Spleen (tissue), 7 donors: Measurements from ENCODE around the gene PAQR7.

Experiments used
- CTCF ChIP-seq, 11 experiments: fragments of 200-600 bp in 7 of 11; fragments of 450-650 bp in 4 of 11; sonication (generic) in 4 of 11; IDR thresholded peaks in 8 of 11; conservative IDR thresholded peaks in 3 of 11; 1 replicate in 7 of 11; 2 replicates in 4 of 11; pipeline versions ENCODE4 v1.4.0 to v1.8.0; 2016 to 2021; ENCODE audit warnings: antibody characterized with exemption in 11 of 11, inconsistent platforms in 4 of 11, mild to moderate bottlenecking in 1 of 11
- POLR2A ChIP-seq, 3 donors: fragments of 450-650 bp; IDR thresholded peaks; one replicate each; pipeline ENCODE4 v1.5.1; 2017; ENCODE audit warnings: antibody characterized with exemption in 3 of 3, mild to moderate bottlenecking in 1 of 3
- POLR2AphosphoS5 ChIP-seq, 3 donors: sonication (generic); formaldehyde crosslinking; IDR thresholded peaks; one replicate each; pipeline ENCODE4 v1.5.1; 2017; ENCODE audit warnings: antibody characterized with exemption in 3 of 3
- donor health status: DM: no; HTN: no; CAD: no; lungs with moderate emphysema.
- donor health status: DM: no; HTN: no; CAD: no.
- donor health status: DM: no; HTN: no; CAD: no.

GRCh38 chr1:25817840-25818501 is 57.5 kb downstream of the PAQR7 start:
- TF ChIP-seq CTCF (IDR thresholded peaks at IDR 0.05 in 8 of 11, conservative IDR thresholded peaks at IDR 0.05 in 3 of 11) (no peak), POLR2A (IDR thresholded peaks at IDR 0.05) (no peak), POLR2AphosphoS5 (IDR thresholded peaks at IDR 0.05) (peak in 2 of 3 donors; percentile 48 to 51)
